ENCODE results near the gene FNBP1L.
"Not testable (repeated sequence)": the region's sequence is repeated elsewhere in the genome, so short reads cannot be mapped to it uniquely, and the experiment has no call there.

Gene FNBP1L

DNA sequence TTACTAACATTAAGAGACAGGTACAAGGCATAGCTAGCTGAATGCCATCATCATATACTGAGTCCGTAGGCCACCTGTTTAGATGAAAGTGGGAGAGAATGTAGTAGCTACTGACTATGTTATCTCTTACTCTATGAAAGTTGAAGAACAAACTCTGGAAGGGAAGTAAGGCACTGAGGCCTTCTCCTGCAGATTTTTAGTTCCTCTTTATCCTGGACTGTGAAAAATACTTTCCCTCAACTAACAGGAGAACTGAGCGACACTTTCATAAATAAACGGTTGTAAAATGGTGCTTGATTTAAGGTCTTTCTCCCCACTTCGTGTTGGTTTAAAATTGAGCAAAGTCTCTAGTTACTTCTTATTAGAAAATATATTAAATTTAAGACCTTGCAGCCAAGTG is 101.9 kb downstream of the FNBP1L start:
- Histone ChIP-seq H3K27me3 (ENCODE audit: insufficient read depth, low read length) (no peaks in the 10 kb centered on the region), H4K12ac (ENCODE audit: low read depth, low read length) (no peak overlapping the region), H3K36me3 (ENCODE audit: control insufficient read depth in 1 of 2, insufficient read depth in 2 of 2, low read length in 2 of 2) (peaks cover 10 to 28% of the 10 kb centered on the region in 2 experiments), H4K8ac (ENCODE audit: low read depth, low read length) (no peak overlapping the region), H3K18ac (ENCODE audit: low read length) (no peak overlapping the region), H2AFZ (ENCODE audit: insufficient read depth, low read length, poor library complexity) (no peak overlapping the region), H3K4me1 (ENCODE audit: control insufficient read depth in 1 of 2, insufficient read depth in 2 of 2, low read length in 2 of 2) (peaks cover 0 to 2% of the 10 kb centered on the region in 2 experiments), H3K4me2 (ENCODE audit: low read length) (no peak overlapping the region), H3K23ac (ENCODE audit: low read length) (no peak overlapping the region), H3K4me3 (ENCODE audit: low read depth, low read length) (no peak overlapping the region), H3K79me1 (ENCODE audit: low read length) (no peaks in the 10 kb centered on the region), H3K79me2 (ENCODE audit: control insufficient read depth, insufficient read depth, low read length, poor library complexity) (no peaks in the 10 kb centered on the region), H2AK5ac (ENCODE audit: low read length) (no peak overlapping the region), H2BK5ac (ENCODE audit: low read depth, low read length, poor library complexity) (no peak overlapping the region), H3K4ac (ENCODE audit: low read depth, low read length) (no peak overlapping the region), H2BK120ac (ENCODE audit: insufficient read depth, low read length, poor library complexity) (no peak overlapping the region), H4K91ac (ENCODE audit: low read depth, low read length) (no peak overlapping the region), H3K9ac (ENCODE audit: low read length) (no peak overlapping the region), H3K27ac (ENCODE audit: low read depth, low read length) (no peak overlapping the region), H2BK12ac (ENCODE audit: low read length) (no peak overlapping the region), H3K9me3 (ENCODE audit: insufficient read depth, low read depth, low read length) (no peaks in the 10 kb centered on the region), H3K14ac (ENCODE audit: low read length) (no peak overlapping the region)
- whole genome bisulfite sequencing (ENCODE audit: extremely low coverage, insufficient coverage, insufficient read length) = no CpG with 5 or more reads among the region's 4 CpGs
- no peak for DNase-seq

DNA sequence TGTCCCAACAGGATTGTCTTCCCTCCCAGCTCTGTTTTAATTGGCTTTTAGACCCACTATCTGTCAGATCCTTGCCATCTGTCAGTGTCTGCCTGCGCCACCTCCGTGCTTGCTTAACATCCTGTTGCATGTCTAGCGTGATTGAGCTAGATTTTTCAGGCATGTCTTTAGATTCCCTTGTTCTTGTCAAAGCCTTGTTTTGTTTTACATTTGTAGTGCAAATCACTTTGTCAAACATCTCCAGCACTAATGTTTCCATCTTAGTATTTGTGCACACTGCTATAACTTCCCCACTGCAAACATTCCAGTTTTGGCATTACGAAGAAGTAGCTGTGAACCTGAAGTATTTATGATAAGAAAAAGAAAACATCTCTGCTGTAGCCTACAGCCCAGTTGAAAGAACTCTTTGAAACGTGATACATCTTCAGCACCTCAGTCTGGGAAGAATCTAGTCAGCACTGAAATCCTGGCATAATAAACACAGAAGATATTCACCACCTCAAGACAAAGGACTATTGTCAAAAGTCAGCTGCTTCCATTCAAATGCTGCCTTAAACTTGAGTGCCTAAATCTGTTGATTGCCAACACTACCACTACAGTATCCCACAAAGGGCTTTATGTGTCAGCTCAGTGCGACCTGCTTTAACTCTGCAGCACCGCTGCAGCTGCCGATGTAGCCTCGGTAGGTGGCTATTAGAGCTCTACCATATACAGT is 105.0 kb downstream of the FNBP1L start:
- Histone ChIP-seq H3K4ac (ENCODE audit: low read depth, low read length) (no peak overlapping the region), H3K4me2 (ENCODE audit: low read length) (no peak overlapping the region), H3K9ac (ENCODE audit: low read length) (no peak overlapping the region), H3K4me1 (ENCODE audit: control insufficient read depth in 1 of 2, insufficient read depth in 2 of 2, low read length in 2 of 2) (peaks cover 0 to 2% of the 10 kb centered on the region in 2 experiments), H3K4me3 (ENCODE audit: low read depth, low read length) (no peak overlapping the region), H3K36me3 (ENCODE audit: control insufficient read depth in 1 of 2, insufficient read depth in 2 of 2, low read length in 2 of 2) (peaks cover 10 to 29% of the 10 kb centered on the region in 2 experiments), H3K18ac (ENCODE audit: low read length) (no peak overlapping the region), H2AK5ac (ENCODE audit: low read length) (no peak overlapping the region), H3K9me3 (ENCODE audit: insufficient read depth, low read depth, low read length) (no peaks in the 10 kb centered on the region), H4K8ac (ENCODE audit: low read depth, low read length) (no peak overlapping the region), H3K14ac (ENCODE audit: low read length) (no peak overlapping the region), H4K12ac (ENCODE audit: low read depth, low read length) (no peak overlapping the region), H3K79me2 (ENCODE audit: control insufficient read depth, insufficient read depth, low read length, poor library complexity) (no peaks in the 10 kb centered on the region), H2AFZ (ENCODE audit: insufficient read depth, low read length, poor library complexity) (peak overlapping the region; percentile 50), H3K23ac (ENCODE audit: low read length) (no peak overlapping the region), H2BK12ac (ENCODE audit: low read length) (no peak overlapping the region), H3K27me3 (ENCODE audit: insufficient read depth, low read length) (no peaks in the 10 kb centered on the region), H3K27ac (ENCODE audit: low read depth, low read length) (no peak overlapping the region), H2BK120ac (ENCODE audit: insufficient read depth, low read length, poor library complexity) (no peak overlapping the region), H4K91ac (ENCODE audit: low read depth, low read length) (no peak overlapping the region), H2BK5ac (ENCODE audit: low read depth, low read length, poor library complexity) (no peak overlapping the region), H3K79me1 (ENCODE audit: low read length) (no peaks in the 10 kb centered on the region)
- no CpG with 5 or more reads among the region's 9 CpGs for WGBS (ENCODE audit: extremely low coverage, insufficient coverage, insufficient read length)
- peak; percentile 14 to 60 for DNase-seq

DNA sequence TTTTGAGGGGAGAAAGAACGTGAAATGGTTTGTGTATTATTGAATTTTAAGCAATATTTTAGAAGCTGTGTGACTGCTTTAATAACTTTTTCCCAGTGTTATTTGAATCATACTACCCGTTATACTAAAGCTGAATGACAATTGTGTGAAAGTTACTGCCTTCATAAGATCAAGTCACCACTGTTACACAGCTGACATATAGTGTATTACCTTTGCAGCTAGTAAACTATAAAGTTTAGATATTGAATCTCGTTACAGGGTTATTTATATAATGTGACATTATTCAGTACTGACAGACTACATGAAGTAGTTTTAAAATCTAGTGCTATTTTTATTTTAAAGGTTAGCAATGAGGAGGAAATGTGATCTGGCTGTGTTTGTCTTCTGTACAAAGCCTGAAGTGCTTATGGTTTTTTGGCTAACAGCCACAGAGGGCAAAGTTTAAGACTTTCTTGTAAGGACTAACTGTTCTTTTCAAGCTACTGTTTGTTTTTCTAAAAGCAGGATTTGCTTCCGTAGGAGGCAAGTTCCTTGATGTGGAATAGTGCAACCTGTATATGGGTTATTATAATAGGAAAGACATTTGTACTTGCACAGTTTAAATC is 106.1 kb downstream of the FNBP1L start:
- H3K79me2 ChIP-seq (ENCODE audit: control insufficient read depth, insufficient read depth, low read length, poor library complexity); H3K79me1 ChIP-seq (ENCODE audit: low read length); H3K9ac ChIP-seq (ENCODE audit: low read length); H2BK120ac ChIP-seq (ENCODE audit: insufficient read depth, low read length, poor library complexity); H3K4me2 ChIP-seq (ENCODE audit: low read length); H4K8ac ChIP-seq (ENCODE audit: low read depth, low read length); H2BK12ac ChIP-seq (ENCODE audit: low read length); H3K27ac ChIP-seq (ENCODE audit: low read depth, low read length); H3K23ac ChIP-seq (ENCODE audit: low read length); H3K4ac ChIP-seq (ENCODE audit: low read depth, low read length); H3K9me3 ChIP-seq (ENCODE audit: insufficient read depth, low read depth, low read length); H3K14ac ChIP-seq (ENCODE audit: low read length); H3K4me3 ChIP-seq (ENCODE audit: low read depth, low read length); H2BK5ac ChIP-seq (ENCODE audit: low read depth, low read length, poor library complexity); H4K91ac ChIP-seq (ENCODE audit: low read depth, low read length); H2AK5ac ChIP-seq (ENCODE audit: low read length); H3K18ac ChIP-seq (ENCODE audit: low read length); H4K12ac ChIP-seq (ENCODE audit: low read depth, low read length); H3K4me1 ChIP-seq (ENCODE audit: control insufficient read depth in 1 of 2, insufficient read depth in 2 of 2, low read length in 2 of 2); H2AFZ ChIP-seq (ENCODE audit: insufficient read depth, low read length, poor library complexity); H3K27me3 ChIP-seq (ENCODE audit: insufficient read depth, low read length); DNase-seq: not testable (repeated sequence)
- peaks cover 10 to 27% of the 10 kb centered on the region in 2 experiments for H3K36me3 ChIP-seq (ENCODE audit: control insufficient read depth in 1 of 2, insufficient read depth in 2 of 2, low read length in 2 of 2)
- 100% methylated on average over 1 of the region's 4 CpGs for WGBS (ENCODE audit: extremely low coverage, insufficient coverage, insufficient read length)

DNA sequence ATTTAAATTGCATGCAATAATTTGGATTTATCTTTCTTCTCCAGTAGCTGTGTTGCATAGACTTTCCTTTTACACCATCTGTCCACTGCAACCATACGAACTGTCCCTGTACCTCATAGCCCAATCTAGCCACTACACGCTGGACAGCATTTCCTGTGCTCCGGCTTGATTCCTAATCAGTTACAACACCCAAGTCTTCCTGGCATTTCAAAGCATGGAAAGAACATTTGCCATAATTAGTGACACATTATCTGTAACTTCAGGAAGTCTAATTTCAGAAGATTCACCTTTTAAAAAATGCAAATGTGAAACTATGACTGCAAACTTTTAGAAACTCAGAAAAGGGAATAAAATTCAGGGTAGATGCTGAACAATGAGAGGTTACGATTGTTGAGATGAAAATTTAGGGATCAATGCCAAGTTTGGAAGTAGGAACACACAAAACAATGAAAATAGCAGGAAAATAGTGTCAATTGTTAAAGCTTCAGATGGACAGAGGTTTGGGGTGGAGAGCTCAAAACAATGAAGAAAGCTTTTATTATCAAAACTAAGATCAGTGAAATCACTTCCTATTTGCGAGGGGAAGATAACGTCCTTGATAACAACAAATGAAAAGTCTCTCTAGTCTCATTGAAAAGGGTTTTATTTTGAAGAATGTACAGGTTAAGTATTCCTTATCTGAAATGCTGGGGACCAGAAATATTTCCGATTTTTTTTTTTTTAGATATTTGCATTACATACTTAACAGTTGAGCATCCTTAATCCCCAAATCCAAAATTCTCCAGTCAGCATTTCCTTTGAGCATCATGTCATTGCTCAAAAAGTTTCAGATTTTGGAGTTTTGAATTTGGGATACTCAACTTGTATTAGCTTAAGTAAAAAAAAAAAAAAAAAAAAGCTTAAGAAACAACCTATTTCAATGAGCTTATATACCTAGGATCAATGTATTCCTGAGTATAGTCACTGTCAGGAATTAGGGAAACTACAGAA is 107.3 kb downstream of the FNBP1L start:
- no peak overlapping the region for H2BK5ac ChIP-seq (ENCODE audit: low read depth, low read length, poor library complexity)
- H3K4me1 ChIP-seq (ENCODE audit: control insufficient read depth in 1 of 2, insufficient read depth in 2 of 2, low read length in 2 of 2) = peaks cover 0 to 2% of the 10 kb centered on the region in 2 experiments
- no peak overlapping the region for H3K14ac ChIP-seq (ENCODE audit: low read length)
- no peak overlapping the region for H4K12ac ChIP-seq (ENCODE audit: low read depth, low read length)
- H3K36me3 ChIP-seq (ENCODE audit: control insufficient read depth in 1 of 2, insufficient read depth in 2 of 2, low read length in 2 of 2) = peaks cover 4 to 22% of the 10 kb centered on the region in 2 experiments
- H2AFZ ChIP-seq (ENCODE audit: insufficient read depth, low read length, poor library complexity) = no peak overlapping the region
- H2BK120ac ChIP-seq (ENCODE audit: insufficient read depth, low read length, poor library complexity) = no peak overlapping the region
- H3K18ac ChIP-seq (ENCODE audit: low read length) = no peak overlapping the region
- no peak overlapping the region for H4K8ac ChIP-seq (ENCODE audit: low read depth, low read length)
- no peak overlapping the region for H3K4me2 ChIP-seq (ENCODE audit: low read length)
- H4K91ac ChIP-seq (ENCODE audit: low read depth, low read length) = no peak overlapping the region
- H3K4me3 ChIP-seq (ENCODE audit: low read depth, low read length) = no peak overlapping the region
- no CpG with 5 or more reads among the region's 7 CpGs for WGBS (ENCODE audit: extremely low coverage, insufficient coverage, insufficient read length)
- H3K79me1 ChIP-seq (ENCODE audit: low read length) = no peaks in the 10 kb centered on the region
- no peak overlapping the region for H3K27ac ChIP-seq (ENCODE audit: low read depth, low read length)
- H2BK12ac ChIP-seq (ENCODE audit: low read length) = no peak overlapping the region
- H3K23ac ChIP-seq (ENCODE audit: low read length) = no peak overlapping the region
- H3K27me3 ChIP-seq (ENCODE audit: insufficient read depth, low read length) = no peaks in the 10 kb centered on the region
- H3K9ac ChIP-seq (ENCODE audit: low read length) = no peak overlapping the region
- H2AK5ac ChIP-seq (ENCODE audit: low read length) = no peak overlapping the region
- H3K9me3 ChIP-seq (ENCODE audit: insufficient read depth, low read depth, low read length) = no peaks in the 10 kb centered on the region
- DNase-seq = no peak
- no peak overlapping the region for H3K4ac ChIP-seq (ENCODE audit: low read depth, low read length)
- no peaks in the 10 kb centered on the region for H3K79me2 ChIP-seq (ENCODE audit: control insufficient read depth, insufficient read depth, low read length, poor library complexity)

Measured in trophoblast cell (in vitro differentiated cells and primary cell).